DOHH2 (cell line): Measurements from ENCODE around the gene ENOX1.
"Not testable (repeated sequence)": the region's sequence is repeated elsewhere in the genome, so short reads cannot be mapped to it uniquely, and the experiment has no call there.

ENCODE experiments used
- H3F3A ChIP-seq: fragments of 200-600 bp; sonication (generic), shearing (Covaris generic); 2 replicates; pipeline ENCODE4 v1.6.0; 2016; ENCODE audit warnings: antibody characterized with exemption, mild to moderate bottlenecking; ENCODE audit not compliant: control insufficient read depth, insufficient read depth
- H3K27ac ChIP-seq: fragments of 200-600 bp; sonication (generic); 2 replicates; pipeline ENCODE4 v1.5.1; 2014; ENCODE audit warnings: low read depth, mild to moderate bottlenecking, low read length, moderate library complexity
- H3K27me3 ChIP-seq: fragments of 200-600 bp; sonication (generic); 2 replicates; pipeline ENCODE4 v1.6.1; 2014; ENCODE audit warnings: mild to moderate bottlenecking, low read length, mixed read lengths; ENCODE audit not compliant: control insufficient read depth
- H3K36me3 ChIP-seq: fragments of 200-600 bp; sonication (generic); 2 replicates; pipeline ENCODE4 v1.6.1; 2014; ENCODE audit warnings: mild to moderate bottlenecking, low read length, moderate library complexity, mixed read lengths; ENCODE audit not compliant: control insufficient read depth
- H3K4me1 ChIP-seq: fragments of 200-600 bp; sonication (generic); 2 replicates; pipeline ENCODE4 v1.6.1; 2014; ENCODE audit warnings: mild to moderate bottlenecking, low read length, mixed read lengths; ENCODE audit not compliant: control insufficient read depth
- H3K4me2 ChIP-seq: fragments of 200-600 bp; sonication (generic); 2 replicates; pipeline ENCODE4 v1.6.0; 2014; ENCODE audit warnings: mild to moderate bottlenecking, low read length, moderate library complexity
- H3K4me3 ChIP-seq: fragments of 200-600 bp; sonication (generic); 2 replicates; pipeline ENCODE4 v1.5.1; 2014; ENCODE audit warnings: mild to moderate bottlenecking, low read length, mixed read lengths
- H3K79me2 ChIP-seq: fragments of 200-600 bp; sonication (generic); 2 replicates; pipeline ENCODE4 v1.6.1; 2014; ENCODE audit warnings: mild to moderate bottlenecking, low read length, mixed read lengths; ENCODE audit not compliant: control insufficient read depth
- H3K9me2 ChIP-seq: fragments of 200-600 bp; sonication (generic); replicated peaks from 2 replicates; pipeline ENCODE4 v1.6.1; 2014; ENCODE audit warnings: mild to moderate bottlenecking, low read length, mixed read lengths; ENCODE audit not compliant: control insufficient read depth
- H3K9me3 ChIP-seq: fragments of 200-600 bp; sonication (generic); 2 replicates; pipeline ENCODE4 v1.6.1; 2014; ENCODE audit warnings: antibody characterized with exemption, low read length, mixed read lengths; ENCODE audit not compliant: control insufficient read depth, insufficient read depth
- H4K20me1 ChIP-seq: fragments of 200-600 bp; sonication (generic); 2 replicates; pipeline ENCODE4 v1.6.0; 2014; ENCODE audit warnings: low read depth, mild to moderate bottlenecking, antibody characterized with exemption, low read length, moderate library complexity; ENCODE audit not compliant: control insufficient read depth, insufficient read depth
- CTCF ChIP-seq: fragments of 200-600 bp; sonication (generic); IDR thresholded peaks from one replicate; pipeline ENCODE4 v1.5.1; 2014; ENCODE audit warnings: antibody characterized with exemption, mild to moderate bottlenecking, low read depth, low read length; ENCODE audit not compliant: poor library complexity, severe bottlenecking
- EZH2phosphoT487 ChIP-seq: fragments of 200-600 bp; sonication (generic); IDR thresholded peaks from 2 replicates; pipeline ENCODE4 v1.6.1; 2017; ENCODE audit warnings: borderline replicate concordance, mild to moderate bottlenecking, antibody characterized with exemption, low read length, moderate library complexity, mixed read lengths

ENOX1 gene

GRCh38 chr13:43355774-43356173, 431.0 kb downstream of the ENOX1 start:
- Histone ChIP-seq H3K27me3 (no peaks in the 10 kb centered on the region), H3K79me2 (no peaks in the 10 kb centered on the region), H3K9me2 (no peaks in the 10 kb centered on the region), H3K4me2 (no peak overlapping the region), H3K36me3 (no peaks in the 10 kb centered on the region), H3K4me3 (no peak overlapping the region), H4K20me1 (no peaks in the 10 kb centered on the region), H3K4me1 (peaks cover 12% of the 10 kb centered on the region), H3F3A (no peaks in the 10 kb centered on the region), H3K9me3 (no peaks in the 10 kb centered on the region), H3K27ac (no peak overlapping the region)
- no peak for TF ChIP-seq EZH2phosphoT487
- no peak for TF ChIP-seq CTCF

GRCh38 chr13:43354153-43354945, 432.4 kb downstream of the ENOX1 start:
- Histone ChIP-seq H3K27me3 (no peaks in the 10 kb centered on the region), H3K4me3 (no peak overlapping the region), H3F3A (no peaks in the 10 kb centered on the region), H3K9me2 (no peaks in the 10 kb centered on the region), H3K27ac (no peak overlapping the region), H4K20me1 (no peaks in the 10 kb centered on the region), H3K9me3 (no peaks in the 10 kb centered on the region), H3K4me1 (peaks cover 12% of the 10 kb centered on the region), H3K4me2 (no peak overlapping the region), H3K79me2 (no peaks in the 10 kb centered on the region), H3K36me3 (no peaks in the 10 kb centered on the region)
- no peak for TF ChIP-seq CTCF
- TF ChIP-seq EZH2phosphoT487 = no peak

GRCh38 chr13:43353631-43354030, 433.1 kb downstream of the ENOX1 start:
- no peak overlapping the region for H3K4me3 ChIP-seq
- no peak for TF ChIP-seq EZH2phosphoT487
- TF ChIP-seq CTCF = no peak
- peaks cover 12% of the 10 kb centered on the region for H3K4me1 ChIP-seq
- H3K36me3 ChIP-seq = no peaks in the 10 kb centered on the region
- H3K79me2 ChIP-seq = no peaks in the 10 kb centered on the region
- no peaks in the 10 kb centered on the region for H3F3A ChIP-seq
- no peaks in the 10 kb centered on the region for H3K9me3 ChIP-seq
- no peaks in the 10 kb centered on the region for H4K20me1 ChIP-seq
- no peaks in the 10 kb centered on the region for H3K27me3 ChIP-seq
- no peak overlapping the region for H3K4me2 ChIP-seq
- no peak overlapping the region for H3K27ac ChIP-seq
- H3K9me2 ChIP-seq = no peaks in the 10 kb centered on the region

- H3K9me2 ChIP-seq, H3K4me1 ChIP-seq, H4K20me1 ChIP-seq, H3K4me2 ChIP-seq, H3K36me3 ChIP-seq, H3K27ac ChIP-seq, H3K4me3 ChIP-seq, H3K9me3 ChIP-seq, H3K79me2 ChIP-seq, H3F3A ChIP-seq, H3K27me3 ChIP-seq: not testable (repeated sequence)
Observed at GRCh38 chr13:43351612-43352011, 435.2 kb downstream of the ENOX1 start.
